OCI-LY3 (cell line): ENCODE data around the gene RNF123.

ENCODE experiments used
- CTCF ChIP-seq: fragments of 200-600, 300-600 bp; sonication (generic); IDR thresholded peaks from 2 replicates; pipeline ENCODE4 v1.5.1; 2014; ENCODE audit warnings: antibody characterized with exemption, low read length, low read depth
- EZH2phosphoT487 ChIP-seq: fragments of 200-600 bp; shearing (Covaris generic); IDR thresholded peaks from 2 replicates; pipeline ENCODE4 v1.6.1; 2018; ENCODE audit warnings: antibody characterized with exemption, mixed run types, low read depth

GRCh38 chr3:49666592-49666991 lies 22.8 kb upstream of the RNF123 start:
- no peak for TF ChIP-seq CTCF
- no peak for TF ChIP-seq EZH2phosphoT487
